ENCODE results near the gene SYT1. TPM values are rescaled to one million over a fixed set of nuclear protein-coding genes. Genes with fewer than 3 reads are reported as not detected.

SYT1 gene
- total and polyA plus RNA-seq, 2 donors (not counting 1 experiment from before 2014, with no cell fraction given), result 0.90 to 2.1 TPM

GRCh38 chr12:79082595-79082994 lies 218.0 kb downstream of the SYT1 start:
- no peak for DNase-seq (ENCODE audit: low read depth in 2 of 2)
- Histone ChIP-seq H3K9me3 (ENCODE audit: control insufficient read depth, insufficient read depth, low read depth, low read length) (no peaks in the 10 kb centered on the region), H3K79me2 (ENCODE audit: control insufficient read depth, insufficient read depth, low read length) (no peaks in the 10 kb centered on the region), H3K4me1 (ENCODE audit: control insufficient read depth, extremely low read depth, insufficient read depth, low read length) (no peaks in the 10 kb centered on the region), H3K36me3 (ENCODE audit: control insufficient read depth, insufficient read depth, low read length) (no peaks in the 10 kb centered on the region), H4K20me1 (ENCODE audit: control insufficient read depth, extremely low read depth, insufficient read depth, low read length) (no peaks in the 10 kb centered on the region), H3K4me2 (ENCODE audit: extremely low read depth, insufficient read depth, low read length) (no peak overlapping the region), H3K4me3 (replicated peaks in 1 of 4; ENCODE audit: control extremely low read depth in 1 of 4, insufficient read depth in 1 of 4, low read depth in 3 of 4, low read length in 4 of 4) (no peak overlapping the region), H3K27ac (ENCODE audit: insufficient read depth, low read length) (no peak overlapping the region), H3K27me3 (ENCODE audit: control insufficient read depth, insufficient read depth, low read length) (no peaks in the 10 kb centered on the region), H2AFZ (ENCODE audit: low read length) (no peak overlapping the region), H3K9ac (ENCODE audit: insufficient read depth, low read length) (no peak overlapping the region)
- TF ChIP-seq CTCF (conservative IDR thresholded peaks at IDR 0.05 in 1 of 2, IDR thresholded peaks at IDR 0.05 in 1 of 2; ENCODE audit: low read depth in 1 of 2, low read length in 2 of 2) (no peak), EZH2 (IDR thresholded peaks at IDR 0.05; ENCODE audit: low read length, missing control alignments) (no peak)

DNA sequence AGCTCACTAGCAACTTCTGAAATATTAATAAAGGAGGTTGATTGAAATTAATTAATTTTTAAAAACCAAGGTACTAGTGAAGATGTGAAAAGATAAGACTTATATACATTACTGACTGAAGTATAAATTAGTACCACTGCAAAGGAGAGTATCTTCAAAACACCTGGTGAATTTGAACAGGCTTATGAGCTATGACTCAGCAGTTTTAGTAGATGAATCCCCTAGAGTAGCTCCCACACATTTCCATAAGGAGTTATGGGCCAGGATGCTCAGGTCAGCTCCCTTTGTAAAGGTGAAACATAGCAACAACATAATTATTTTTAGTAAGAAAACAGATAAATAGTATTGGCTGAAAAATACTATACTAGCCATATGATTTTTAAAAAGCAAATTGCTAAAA lies 218.6 kb downstream of the SYT1 start:
- no peak overlapping the region for H3K4me3 ChIP-seq (replicated peaks in 1 of 4; ENCODE audit: control extremely low read depth in 1 of 4, insufficient read depth in 1 of 4, low read depth in 3 of 4, low read length in 4 of 4)
- no peaks in the 10 kb centered on the region for H3K79me2 ChIP-seq (ENCODE audit: control insufficient read depth, insufficient read depth, low read length)
- H3K36me3 ChIP-seq (ENCODE audit: control insufficient read depth, insufficient read depth, low read length), result no peaks in the 10 kb centered on the region
- TF ChIP-seq EZH2 (IDR thresholded peaks at IDR 0.05; ENCODE audit: low read length, missing control alignments), result no peak
- TF ChIP-seq CTCF (conservative IDR thresholded peaks at IDR 0.05 in 1 of 2, IDR thresholded peaks at IDR 0.05 in 1 of 2; ENCODE audit: low read depth in 1 of 2, low read length in 2 of 2), result no peak
- no peak overlapping the region for H3K27ac ChIP-seq (ENCODE audit: insufficient read depth, low read length)
- H3K9ac ChIP-seq (ENCODE audit: insufficient read depth, low read length), result no peak overlapping the region
- no peak overlapping the region for H3K4me2 ChIP-seq (ENCODE audit: extremely low read depth, insufficient read depth, low read length)
- peak; percentile 4 to 27 for DNase-seq (ENCODE audit: low read depth in 2 of 2)
- no peaks in the 10 kb centered on the region for H3K4me1 ChIP-seq (ENCODE audit: control insufficient read depth, extremely low read depth, insufficient read depth, low read length)
- no peak overlapping the region for H2AFZ ChIP-seq (ENCODE audit: low read length)
- H4K20me1 ChIP-seq (ENCODE audit: control insufficient read depth, extremely low read depth, insufficient read depth, low read length), result no peaks in the 10 kb centered on the region
- no peaks in the 10 kb centered on the region for H3K9me3 ChIP-seq (ENCODE audit: control insufficient read depth, insufficient read depth, low read depth, low read length)
- no peaks in the 10 kb centered on the region for H3K27me3 ChIP-seq (ENCODE audit: control insufficient read depth, insufficient read depth, low read length)

- Histone ChIP-seq H2AFZ (ENCODE audit: low read length) (no peak overlapping the region), H3K27ac (ENCODE audit: insufficient read depth, low read length) (no peak overlapping the region), H4K20me1 (ENCODE audit: control insufficient read depth, extremely low read depth, insufficient read depth, low read length) (no peaks in the 10 kb centered on the region), H3K9ac (ENCODE audit: insufficient read depth, low read length) (no peak overlapping the region), H3K4me3 (replicated peaks in 1 of 4; ENCODE audit: control extremely low read depth in 1 of 4, insufficient read depth in 1 of 4, low read depth in 3 of 4, low read length in 4 of 4) (no peak overlapping the region), H3K4me2 (ENCODE audit: extremely low read depth, insufficient read depth, low read length) (no peak overlapping the region), H3K79me2 (ENCODE audit: control insufficient read depth, insufficient read depth, low read length) (no peaks in the 10 kb centered on the region), H3K4me1 (ENCODE audit: control insufficient read depth, extremely low read depth, insufficient read depth, low read length) (no peaks in the 10 kb centered on the region), H3K36me3 (ENCODE audit: control insufficient read depth, insufficient read depth, low read length) (no peaks in the 10 kb centered on the region), H3K27me3 (ENCODE audit: control insufficient read depth, insufficient read depth, low read length) (no peaks in the 10 kb centered on the region), H3K9me3 (ENCODE audit: control insufficient read depth, insufficient read depth, low read depth, low read length) (no peaks in the 10 kb centered on the region)
- peak in 1 of 2 donors; percentile 64 for DNase-seq (ENCODE audit: low read depth in 2 of 2)
- TF ChIP-seq CTCF (conservative IDR thresholded peaks at IDR 0.05 in 1 of 2, IDR thresholded peaks at IDR 0.05 in 1 of 2; ENCODE audit: low read depth in 1 of 2, low read length in 2 of 2) (no peak), EZH2 (IDR thresholded peaks at IDR 0.05; ENCODE audit: low read length, missing control alignments) (no peak)
Observed at GRCh38 chr12:79085106-79085682, 220.6 kb downstream of the SYT1 start.
